DMS53 (cell line): ENCODE data around the gene ZNF217.
"Not testable (repeated sequence)": the region's sequence is repeated elsewhere in the genome, so short reads cannot be mapped to it uniquely, and the experiment has no call there.

Experiments
- DNase-seq: peaks from one replicate; lab custom pipeline; 2025; lab: John Stamatoyannopoulos, UW

Gene ZNF217

GRCh38 chr20:53622247-53623133 is 28.9 kb upstream of the ZNF217 start:
- no peak for DNase-seq

- no peak for DNase-seq
These were observed 28.0 kb upstream of the ZNF217 start for GRCh38 chr20:53621482-53622246.

- not testable (repeated sequence) for DNase-seq
These were observed 24.9 kb upstream of the ZNF217 start for GRCh38 chr20:53618490-53619000.

- DNase-seq: no peak
These were observed 24.3 kb upstream of the ZNF217 start for GRCh38 chr20:53617791-53618489.

GRCh38 chr20:53616489-53616888 is 22.9 kb upstream of the ZNF217 start:
- not testable (repeated sequence) for DNase-seq

GRCh38 chr20:53613748-53614147 is 20.1 kb upstream of the ZNF217 start:
- DNase-seq: no peak

- not testable (repeated sequence) for DNase-seq
These were observed 18.6 kb upstream of the ZNF217 start for GRCh38 chr20:53612289-53612688.

GRCh38 chr20:53611449-53611894 is 17.8 kb upstream of the ZNF217 start:
- DNase-seq: no peak

GRCh38 chr20:53609491-53610445 is 16.1 kb upstream of the ZNF217 start:
- peak; percentile 94 for DNase-seq

- no peak for DNase-seq
These were observed 15.1 kb upstream of the ZNF217 start for GRCh38 chr20:53608456-53609452.

- DNase-seq: no peak
These were observed 14.4 kb upstream of the ZNF217 start for GRCh38 chr20:53608071-53608455.

- DNase-seq: peak; percentile 13
These were observed 12.8 kb upstream of the ZNF217 start for GRCh38 chr20:53606364-53606985.

- not testable (repeated sequence) for DNase-seq
These were observed 11.8 kb upstream of the ZNF217 start for GRCh38 chr20:53605401-53605800.

GRCh38 chr20:53604846-53605245 is 11.2 kb upstream of the ZNF217 start:
- not testable (repeated sequence) for DNase-seq

GRCh38 chr20:53602661-53603060 is 9.0 kb upstream of the ZNF217 start:
- DNase-seq: no peak

GRCh38 chr20:53599910-53600632 is 6.4 kb upstream of the ZNF217 start:
- no peak for DNase-seq

GRCh38 chr20:53599378-53599777 is 5.7 kb upstream of the ZNF217 start:
- DNase-seq: no peak

GRCh38 chr20:53599044-53599362 is 5.4 kb upstream of the ZNF217 start:
- DNase-seq: no peak
